ENCODE measurements around the gene C5orf15. TPM values are rescaled to one million over a fixed set of nuclear protein-coding genes. Genes with fewer than 3 reads are reported as not detected.

C5orf15 gene
- total RNA-seq, 2 donors from 2014 or later: 39.5 to 56.1 TPM

GRCh38 chr5:133916914-133917313 lies 51.5 kb downstream of the C5orf15 start:
- TF ChIP-seq CTCF (IDR thresholded peaks at IDR 0.05): no peak
- no peak overlapping the region for H3K4me3 ChIP-seq
- H3K27me3 ChIP-seq (replicated peaks; ENCODE audit: insufficient read depth): no peaks in the 10 kb centered on the region
- no peaks in the 10 kb centered on the region for H3K36me3 ChIP-seq
- no peaks in the 10 kb centered on the region for H3K9me3 ChIP-seq
- no peak for DNase-seq (ENCODE audit: low spot score)
- no peak overlapping the region for H3K27ac ChIP-seq
- no peaks in the 10 kb centered on the region for H3K4me1 ChIP-seq (ENCODE audit: control insufficient read depth in 1 of 2, low read depth in 2 of 2)
- no peak for ATAC-seq (ENCODE audit: insufficient number of reproducible peaks, low FRiP score, low read depth)

- Histone ChIP-seq H3K4me1 (ENCODE audit: control insufficient read depth in 1 of 2, low read depth in 2 of 2) (no peaks in the 10 kb centered on the region), H3K9me3 (no peaks in the 10 kb centered on the region), H3K27me3 (replicated peaks; ENCODE audit: insufficient read depth) (no peaks in the 10 kb centered on the region), H3K36me3 (no peaks in the 10 kb centered on the region), H3K4me3 (no peak overlapping the region), H3K27ac (no peak overlapping the region)
- ATAC-seq (ENCODE audit: insufficient number of reproducible peaks, low FRiP score, low read depth) (no peak), DNase-seq (ENCODE audit: low spot score) (no peak)
- no peak for TF ChIP-seq CTCF (IDR thresholded peaks at IDR 0.05)
Observed at GRCh38 chr5:133916479-133916878, 51.9 kb downstream of the C5orf15 start.

- Histone ChIP-seq H3K9me3 (no peaks in the 10 kb centered on the region), H3K36me3 (no peaks in the 10 kb centered on the region), H3K27ac (no peak overlapping the region), H3K27me3 (replicated peaks; ENCODE audit: insufficient read depth) (no peaks in the 10 kb centered on the region), H3K4me1 (ENCODE audit: control insufficient read depth in 1 of 2, low read depth in 2 of 2) (no peaks in the 10 kb centered on the region), H3K4me3 (no peak overlapping the region)
- ATAC-seq (ENCODE audit: insufficient number of reproducible peaks, low FRiP score, low read depth) (no peak), DNase-seq (ENCODE audit: low spot score) (no peak)
- TF ChIP-seq CTCF (IDR thresholded peaks at IDR 0.05): no peak
Observed at GRCh38 chr5:133914434-133914833, 54.0 kb downstream of the C5orf15 start.

GRCh38 chr5:133913413-133914155 lies 54.8 kb downstream of the C5orf15 start:
- Histone ChIP-seq H3K27ac (no peak overlapping the region), H3K4me1 (ENCODE audit: control insufficient read depth in 1 of 2, low read depth in 2 of 2) (no peaks in the 10 kb centered on the region), H3K27me3 (replicated peaks; ENCODE audit: insufficient read depth) (no peaks in the 10 kb centered on the region), H3K4me3 (no peak overlapping the region), H3K9me3 (no peaks in the 10 kb centered on the region), H3K36me3 (no peaks in the 10 kb centered on the region)
- DNase-seq (ENCODE audit: low spot score) (no peak), ATAC-seq (ENCODE audit: insufficient number of reproducible peaks, low FRiP score, low read depth) (no peak)
- TF ChIP-seq CTCF (IDR thresholded peaks at IDR 0.05): no peak

GRCh38 chr5:133912951-133913350 lies 55.5 kb downstream of the C5orf15 start:
- DNase-seq (ENCODE audit: low spot score): no peak
- ATAC-seq (ENCODE audit: insufficient number of reproducible peaks, low FRiP score, low read depth): no peak
- TF ChIP-seq CTCF (IDR thresholded peaks at IDR 0.05): no peak

More at GRCh38 chr5:133912951-133913350, 55.5 kb downstream of the C5orf15 start:
- Histone ChIP-seq H3K27ac (no peak overlapping the region), H3K36me3 (no peaks in the 10 kb centered on the region), H3K4me1 (ENCODE audit: control insufficient read depth in 1 of 2, low read depth in 2 of 2) (no peaks in the 10 kb centered on the region), H3K27me3 (replicated peaks; ENCODE audit: insufficient read depth) (no peaks in the 10 kb centered on the region), H3K9me3 (no peaks in the 10 kb centered on the region), H3K4me3 (no peak overlapping the region)

All from thoracic aorta (tissue), 2 donors.